ENCODE results near the gene BTBD3.

Gene BTBD3

GRCh38 chr20:11970243-11970836 lies 52.6 kb downstream of the BTBD3 start:
- no peak for DNase-seq (ENCODE audit: low spot score)

- DNase-seq (ENCODE audit: low spot score) = no peak
Observed at GRCh38 chr20:11972478-11972877, 54.8 kb downstream of the BTBD3 start.
